Nephron progenitor cell (in vitro differentiated cells): ENCODE measurements around the gene ISYNA1.

Experiments used
- DNase-seq: peaks from one replicate; pipeline ENCODE4 v3.0.0; 2021
- H3K27ac Mint-ChIP-seq: 2 replicates; pipeline ENCODE4 v1.8.0; 2021; ENCODE audit warnings: mild to moderate bottlenecking, moderate library complexity, mixed read lengths
- H3K27me3 Mint-ChIP-seq: 2 replicates; pipeline ENCODE4 v1.8.0; 2021; ENCODE audit warnings: mild to moderate bottlenecking, low read depth, mixed read lengths; ENCODE audit not compliant: poor library complexity
- H3K36me3 Mint-ChIP-seq: 2 replicates; pipeline ENCODE4 v1.8.0; 2021; ENCODE audit warnings: low read depth, mixed read lengths
- H3K4me1 Mint-ChIP-seq: 2 replicates; pipeline ENCODE4 v1.8.0; 2021; ENCODE audit warnings: mixed read lengths
- H3K4me3 Mint-ChIP-seq: 2 replicates; pipeline ENCODE4 v1.8.0; 2021; ENCODE audit warnings: mild to moderate bottlenecking, moderate library complexity, mixed read lengths
- H3K9me3 Mint-ChIP-seq: 2 replicates; pipeline ENCODE4 v1.8.0; 2021; ENCODE audit warnings: mild to moderate bottlenecking, moderate library complexity, mixed read lengths
- CTCF ChIP-seq: fragments of 200-600 bp; sonication (generic); IDR thresholded peaks from 2 replicates; pipeline ENCODE4 v1.5.0; 2021; ENCODE audit warnings: antibody characterized with exemption

The ISYNA1 gene

GRCh38 chr19:18475762-18476331 lies 37.9 kb upstream of the ISYNA1 start:
- TF ChIP-seq CTCF: no peak
- Mint-ChIP-seq H3K4me3 (no peak overlapping the region), H3K27me3 (peaks cover 2% of the 10 kb centered on the region), H3K27ac (peak overlapping the region; percentile 43), H3K9me3 (peaks cover 5% of the 10 kb centered on the region), H3K36me3 (peaks cover 7% of the 10 kb centered on the region), H3K4me1 (peaks cover 49% of the 10 kb centered on the region)
- DNase-seq: no peak

- peaks cover 5% of the 10 kb centered on the region for H3K9me3 Mint-ChIP-seq
- no peak overlapping the region for H3K27ac Mint-ChIP-seq
- TF ChIP-seq CTCF: no peak
- H3K36me3 Mint-ChIP-seq: peaks cover 7% of the 10 kb centered on the region
- H3K4me3 Mint-ChIP-seq: no peak overlapping the region
- peaks cover 54% of the 10 kb centered on the region for H3K4me1 Mint-ChIP-seq
- H3K27me3 Mint-ChIP-seq: peaks cover 2% of the 10 kb centered on the region
- no peak for DNase-seq
These were observed 37.1 kb upstream of the ISYNA1 start for GRCh38 chr19:18475004-18475453.

GRCh38 chr19:18474366-18474887 lies 36.5 kb upstream of the ISYNA1 start:
- TF ChIP-seq CTCF: no peak
- DNase-seq: no peak
- Mint-ChIP-seq H3K4me1 (peaks cover 55% of the 10 kb centered on the region), H3K27me3 (peaks cover 2% of the 10 kb centered on the region), H3K4me3 (no peak overlapping the region), H3K36me3 (peaks cover 7% of the 10 kb centered on the region), H3K27ac (no peak overlapping the region), H3K9me3 (peaks cover 5% of the 10 kb centered on the region)

- peaks cover 48% of the 10 kb centered on the region for H3K4me1 Mint-ChIP-seq
- peaks cover under 1% of the 10 kb centered on the region for H3K27me3 Mint-ChIP-seq
- H3K36me3 Mint-ChIP-seq: peaks cover 7% of the 10 kb centered on the region
- H3K4me3 Mint-ChIP-seq: no peak overlapping the region
- H3K27ac Mint-ChIP-seq: no peak overlapping the region
- peaks cover 5% of the 10 kb centered on the region for H3K9me3 Mint-ChIP-seq
- no peak for DNase-seq
- no peak for TF ChIP-seq CTCF
These were observed 35.8 kb upstream of the ISYNA1 start for GRCh38 chr19:18473706-18474087.

GRCh38 chr19:18473003-18473705 lies 35.2 kb upstream of the ISYNA1 start:
- Mint-ChIP-seq H3K9me3 (peaks cover 5% of the 10 kb centered on the region), H3K4me1 (peaks cover 47% of the 10 kb centered on the region), H3K27ac (no peak overlapping the region), H3K27me3 (no peaks in the 10 kb centered on the region), H3K4me3 (no peak overlapping the region), H3K36me3 (peaks cover 7% of the 10 kb centered on the region)
- no peak for DNase-seq
- TF ChIP-seq CTCF: no peak
